ENCODE data around the gene ECE2.

ECE2 gene

DNA sequence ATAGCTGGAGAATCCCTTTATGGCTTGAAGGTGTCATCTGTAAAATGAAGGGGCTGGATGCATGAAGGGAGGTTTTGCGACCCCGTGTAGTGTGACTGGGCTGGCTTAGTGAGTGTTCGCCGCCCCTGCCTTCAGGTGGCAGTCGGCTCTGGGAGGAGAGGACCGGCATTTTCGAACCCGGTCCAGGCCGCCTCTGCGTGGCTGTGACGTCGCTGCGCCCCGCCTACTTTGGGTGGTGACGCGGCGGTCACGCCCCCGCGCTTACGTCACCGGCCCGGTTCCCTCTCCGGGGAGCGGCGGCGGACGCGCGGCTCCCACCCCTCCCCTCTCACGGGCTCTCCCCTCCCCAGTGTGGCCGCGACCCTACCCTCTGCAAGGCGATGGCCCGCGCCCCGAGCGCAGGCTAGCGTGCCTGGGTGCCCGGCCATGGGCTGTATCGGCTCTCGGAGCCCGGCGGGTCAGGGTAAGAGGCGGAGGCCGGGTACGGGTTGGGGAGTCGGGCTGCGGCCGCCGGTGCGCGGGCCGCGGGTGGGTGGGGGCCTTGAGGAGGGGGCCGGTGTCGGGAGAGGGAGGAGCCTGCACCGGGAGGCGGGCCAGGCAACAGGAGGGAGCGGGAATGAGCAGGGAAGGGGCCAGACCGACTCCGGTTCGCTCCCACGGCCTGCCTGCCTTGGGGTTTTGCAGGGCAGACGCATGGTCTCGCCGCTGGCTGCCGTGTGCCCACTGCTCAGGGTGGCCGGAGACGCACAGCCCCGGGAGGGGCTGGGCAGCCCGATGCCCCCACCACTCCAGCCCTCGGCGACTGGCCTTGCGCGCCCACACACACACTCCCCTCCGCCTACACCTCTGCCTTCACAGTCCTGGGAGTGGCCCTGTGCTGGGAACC lies 60.1 kb downstream of the ECE2 start (continued):
- TF ChIP-seq, protein P1, sequence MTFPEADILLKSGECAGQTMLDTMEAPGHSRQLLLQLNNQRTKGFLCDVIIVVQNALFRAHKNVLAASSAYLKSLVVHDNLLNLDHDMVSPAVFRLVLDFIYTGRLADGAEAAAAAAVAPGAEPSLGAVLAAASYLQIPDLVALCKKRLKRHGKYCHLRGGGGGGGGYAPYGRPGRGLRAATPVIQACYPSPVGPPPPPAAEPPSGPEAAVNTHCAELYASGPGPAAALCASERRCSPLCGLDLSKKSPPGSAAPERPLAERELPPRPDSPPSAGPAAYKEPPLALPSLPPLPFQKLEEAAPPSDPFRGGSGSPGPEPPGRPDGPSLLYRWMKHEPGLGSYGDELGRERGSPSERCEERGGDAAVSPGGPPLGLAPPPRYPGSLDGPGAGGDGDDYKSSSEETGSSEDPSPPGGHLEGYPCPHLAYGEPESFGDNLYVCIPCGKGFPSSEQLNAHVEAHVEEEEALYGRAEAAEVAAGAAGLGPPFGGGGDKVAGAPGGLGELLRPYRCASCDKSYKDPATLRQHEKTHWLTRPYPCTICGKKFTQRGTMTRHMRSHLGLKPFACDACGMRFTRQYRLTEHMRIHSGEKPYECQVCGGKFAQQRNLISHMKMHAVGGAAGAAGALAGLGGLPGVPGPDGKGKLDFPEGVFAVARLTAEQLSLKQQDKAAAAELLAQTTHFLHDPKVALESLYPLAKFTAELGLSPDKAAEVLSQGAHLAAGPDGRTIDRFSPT (tag by site-specific recombination; IDR thresholded peaks at IDR 0.05), result peak; percentile 81
- TF ChIP-seq ZNF19 (tag by site-specific recombination; IDR thresholded peaks at IDR 0.05; ENCODE audit: low read depth) (no peak), YY2 (tag by site-specific recombination; IDR thresholded peaks at IDR 0.05) (0 out of 2 replicates have a peak, but pooled peaks have one; percentile 38), SCRT1 (tag by site-specific recombination; IDR thresholded peaks at IDR 0.05; ENCODE audit: borderline replicate concordance) (no peak), HOXC10 (CRISPR knock-in tag; IDR thresholded peaks at IDR 0.05) (0 out of 2 replicates have a peak, but pooled peaks have one; percentile 40), ZNF600 (tag by site-specific recombination; IDR thresholded peaks at IDR 0.05) (peak; percentile 81; the same call in 1 of the 2 replicates), ZBTB20 (tag by site-specific recombination; IDR thresholded peaks at IDR 0.05) (peak; percentile 34; the same call in 1 of the 2 replicates), ZFP41 (tag by site-specific recombination; IDR thresholded peaks at IDR 0.05; ENCODE audit: borderline replicate concordance) (no peak), ZNF2 (tag by site-specific recombination; IDR thresholded peaks at IDR 0.05) (peak; percentile 9; the same call in 1 of the 2 replicates), ZNF768 (tag by site-specific recombination; IDR thresholded peaks at IDR 0.05) (no peak), ZNF394 (tag by site-specific recombination; IDR thresholded peaks at IDR 0.05; ENCODE audit: borderline replicate concordance) (no peak), ZBTB7A (tag by site-specific recombination; IDR thresholded peaks at IDR 0.05; ENCODE audit: low read depth) (no peak), ZNF37A (tag by site-specific recombination; IDR thresholded peaks at IDR 0.05) (no peak), SCRT2 (tag by site-specific recombination; IDR thresholded peaks at IDR 0.05) (peak; percentile 38), ZNF610 (tag by site-specific recombination; IDR thresholded peaks at IDR 0.05; ENCODE audit: borderline replicate concordance) (peak; percentile 79; the same call in 1 of the 2 replicates), ZNF785 (tag by site-specific recombination; IDR thresholded peaks at IDR 0.05) (no peak), ZNF76 (tag by site-specific recombination; IDR thresholded peaks at IDR 0.05; ENCODE audit: borderline replicate concordance, low read depth) (no peak), ZNF133 (tag by site-specific recombination; IDR thresholded peaks at IDR 0.05) (no peak), BCL11B (tag by site-specific recombination; IDR thresholded peaks at IDR 0.05; ENCODE audit: low read depth) (peak; percentile 79; the same call in 1 of the 2 replicates), EGR2 (tag by site-specific recombination; IDR thresholded peaks at IDR 0.05; ENCODE audit: low read depth) (peak; percentile 77), ZNF560 (tag by site-specific recombination; IDR thresholded peaks at IDR 0.05; ENCODE audit: borderline replicate concordance) (no peak), ZNF776 (tag by site-specific recombination; IDR thresholded peaks at IDR 0.05; ENCODE audit: borderline replicate concordance) (no peak), ZNF558 (tag by site-specific recombination; IDR thresholded peaks at IDR 0.05) (no peak)
- TF ChIP-seq, protein P2, sequence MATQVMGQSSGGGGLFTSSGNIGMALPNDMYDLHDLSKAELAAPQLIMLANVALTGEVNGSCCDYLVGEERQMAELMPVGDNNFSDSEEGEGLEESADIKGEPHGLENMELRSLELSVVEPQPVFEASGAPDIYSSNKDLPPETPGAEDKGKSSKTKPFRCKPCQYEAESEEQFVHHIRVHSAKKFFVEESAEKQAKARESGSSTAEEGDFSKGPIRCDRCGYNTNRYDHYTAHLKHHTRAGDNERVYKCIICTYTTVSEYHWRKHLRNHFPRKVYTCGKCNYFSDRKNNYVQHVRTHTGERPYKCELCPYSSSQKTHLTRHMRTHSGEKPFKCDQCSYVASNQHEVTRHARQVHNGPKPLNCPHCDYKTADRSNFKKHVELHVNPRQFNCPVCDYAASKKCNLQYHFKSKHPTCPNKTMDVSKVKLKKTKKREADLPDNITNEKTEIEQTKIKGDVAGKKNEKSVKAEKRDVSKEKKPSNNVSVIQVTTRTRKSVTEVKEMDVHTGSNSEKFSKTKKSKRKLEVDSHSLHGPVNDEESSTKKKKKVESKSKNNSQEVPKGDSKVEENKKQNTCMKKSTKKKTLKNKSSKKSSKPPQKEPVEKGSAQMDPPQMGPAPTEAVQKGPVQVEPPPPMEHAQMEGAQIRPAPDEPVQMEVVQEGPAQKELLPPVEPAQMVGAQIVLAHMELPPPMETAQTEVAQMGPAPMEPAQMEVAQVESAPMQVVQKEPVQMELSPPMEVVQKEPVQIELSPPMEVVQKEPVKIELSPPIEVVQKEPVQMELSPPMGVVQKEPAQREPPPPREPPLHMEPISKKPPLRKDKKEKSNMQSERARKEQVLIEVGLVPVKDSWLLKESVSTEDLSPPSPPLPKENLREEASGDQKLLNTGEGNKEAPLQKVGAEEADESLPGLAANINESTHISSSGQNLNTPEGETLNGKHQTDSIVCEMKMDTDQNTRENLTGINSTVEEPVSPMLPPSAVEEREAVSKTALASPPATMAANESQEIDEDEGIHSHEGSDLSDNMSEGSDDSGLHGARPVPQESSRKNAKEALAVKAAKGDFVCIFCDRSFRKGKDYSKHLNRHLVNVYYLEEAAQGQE (tag by site-specific recombination; IDR thresholded peaks at IDR 0.05), result no peak
- TF ChIP-seq, protein P3, sequence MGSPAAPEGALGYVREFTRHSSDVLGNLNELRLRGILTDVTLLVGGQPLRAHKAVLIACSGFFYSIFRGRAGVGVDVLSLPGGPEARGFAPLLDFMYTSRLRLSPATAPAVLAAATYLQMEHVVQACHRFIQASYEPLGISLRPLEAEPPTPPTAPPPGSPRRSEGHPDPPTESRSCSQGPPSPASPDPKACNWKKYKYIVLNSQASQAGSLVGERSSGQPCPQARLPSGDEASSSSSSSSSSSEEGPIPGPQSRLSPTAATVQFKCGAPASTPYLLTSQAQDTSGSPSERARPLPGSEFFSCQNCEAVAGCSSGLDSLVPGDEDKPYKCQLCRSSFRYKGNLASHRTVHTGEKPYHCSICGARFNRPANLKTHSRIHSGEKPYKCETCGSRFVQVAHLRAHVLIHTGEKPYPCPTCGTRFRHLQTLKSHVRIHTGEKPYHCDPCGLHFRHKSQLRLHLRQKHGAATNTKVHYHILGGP (tag by site-specific recombination; IDR thresholded peaks at IDR 0.05), result no peak
- TF ChIP-seq, protein P4, sequence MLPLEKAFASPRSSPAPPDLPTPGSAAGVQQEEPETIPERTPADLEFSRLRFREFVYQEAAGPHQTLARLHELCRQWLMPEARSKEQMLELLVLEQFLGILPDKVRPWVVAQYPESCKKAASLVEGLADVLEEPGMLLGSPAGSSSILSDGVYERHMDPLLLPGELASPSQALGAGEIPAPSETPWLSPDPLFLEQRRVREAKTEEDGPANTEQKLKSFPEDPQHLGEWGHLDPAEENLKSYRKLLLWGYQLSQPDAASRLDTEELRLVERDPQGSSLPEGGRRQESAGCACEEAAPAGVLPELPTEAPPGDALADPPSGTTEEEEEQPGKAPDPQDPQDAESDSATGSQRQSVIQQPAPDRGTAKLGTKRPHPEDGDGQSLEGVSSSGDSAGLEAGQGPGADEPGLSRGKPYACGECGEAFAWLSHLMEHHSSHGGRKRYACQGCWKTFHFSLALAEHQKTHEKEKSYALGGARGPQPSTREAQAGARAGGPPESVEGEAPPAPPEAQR (tag by site-specific recombination; IDR thresholded peaks at IDR 0.05), result no peak
- TF ChIP-seq, protein P5, sequence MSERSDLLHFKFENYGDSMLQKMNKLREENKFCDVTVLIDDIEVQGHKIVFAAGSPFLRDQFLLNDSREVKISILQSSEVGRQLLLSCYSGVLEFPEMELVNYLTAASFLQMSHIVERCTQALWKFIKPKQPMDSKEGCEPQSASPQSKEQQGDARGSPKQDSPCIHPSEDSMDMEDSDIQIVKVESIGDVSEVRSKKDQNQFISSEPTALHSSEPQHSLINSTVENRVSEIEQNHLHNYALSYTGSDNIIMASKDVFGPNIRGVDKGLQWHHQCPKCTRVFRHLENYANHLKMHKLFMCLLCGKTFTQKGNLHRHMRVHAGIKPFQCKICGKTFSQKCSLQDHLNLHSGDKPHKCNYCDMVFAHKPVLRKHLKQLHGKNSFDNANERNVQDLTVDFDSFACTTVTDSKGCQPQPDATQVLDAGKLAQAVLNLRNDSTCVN (tag by site-specific recombination; optimal IDR thresholded peaks at IDR 0.05), result peak; percentile 94
- TF ChIP-seq, protein P6, sequence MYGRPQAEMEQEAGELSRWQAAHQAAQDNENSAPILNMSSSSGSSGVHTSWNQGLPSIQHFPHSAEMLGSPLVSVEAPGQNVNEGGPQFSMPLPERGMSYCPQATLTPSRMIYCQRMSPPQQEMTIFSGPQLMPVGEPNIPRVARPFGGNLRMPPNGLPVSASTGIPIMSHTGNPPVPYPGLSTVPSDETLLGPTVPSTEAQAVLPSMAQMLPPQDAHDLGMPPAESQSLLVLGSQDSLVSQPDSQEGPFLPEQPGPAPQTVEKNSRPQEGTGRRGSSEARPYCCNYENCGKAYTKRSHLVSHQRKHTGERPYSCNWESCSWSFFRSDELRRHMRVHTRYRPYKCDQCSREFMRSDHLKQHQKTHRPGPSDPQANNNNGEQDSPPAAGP (tag by site-specific recombination; IDR thresholded peaks at IDR 0.05), result peak; percentile 77

Measured in HEK293 (cell line).